OCI-LY3 (cell line): ENCODE data around the gene ANKRD2.

Experiments used
- EZH2phosphoT487 ChIP-seq: fragments of 200-600 bp; shearing (Covaris generic); IDR thresholded peaks from 2 replicates; pipeline ENCODE4 v1.6.1; 2018; ENCODE audit warnings: antibody characterized with exemption, mixed run types, low read depth
- TF ChIP-seq, protein P1 (sequence below): fragments of 200-600, 300-600 bp; sonication (generic); IDR thresholded peaks from 2 replicates; pipeline ENCODE4 v1.5.1; 2014; ENCODE audit warnings: antibody characterized with exemption, low read length, low read depth

DNA sequence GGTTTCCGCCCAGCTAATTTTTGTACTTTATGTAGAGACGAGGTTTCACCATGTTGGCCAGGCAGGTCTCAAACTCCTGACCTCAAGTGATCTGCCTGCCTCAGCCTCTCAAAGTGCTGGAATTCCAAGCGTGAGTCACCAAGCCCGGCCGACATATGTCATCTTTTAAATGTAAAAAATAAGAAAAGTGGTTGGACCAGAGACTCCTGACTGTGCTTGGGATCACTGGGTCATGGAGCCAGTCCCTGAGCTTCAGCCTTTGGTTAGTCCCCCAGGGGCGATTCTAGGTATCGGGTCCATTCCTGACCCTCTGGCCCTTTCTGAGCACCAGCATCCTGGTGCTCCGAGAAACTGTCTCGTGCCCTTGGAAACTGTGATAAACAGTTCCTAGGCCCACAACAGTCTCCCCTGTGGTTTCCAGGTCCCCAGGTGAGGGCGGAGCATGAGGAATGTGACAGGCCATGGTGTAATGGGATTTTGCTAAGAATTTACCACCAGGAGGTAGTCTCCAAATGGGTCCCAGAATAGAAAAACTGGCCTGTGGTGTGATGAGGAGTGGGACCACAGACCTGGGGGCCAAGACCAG lies 41.1 kb upstream of the ANKRD2 start:
- TF ChIP-seq, protein P1, sequence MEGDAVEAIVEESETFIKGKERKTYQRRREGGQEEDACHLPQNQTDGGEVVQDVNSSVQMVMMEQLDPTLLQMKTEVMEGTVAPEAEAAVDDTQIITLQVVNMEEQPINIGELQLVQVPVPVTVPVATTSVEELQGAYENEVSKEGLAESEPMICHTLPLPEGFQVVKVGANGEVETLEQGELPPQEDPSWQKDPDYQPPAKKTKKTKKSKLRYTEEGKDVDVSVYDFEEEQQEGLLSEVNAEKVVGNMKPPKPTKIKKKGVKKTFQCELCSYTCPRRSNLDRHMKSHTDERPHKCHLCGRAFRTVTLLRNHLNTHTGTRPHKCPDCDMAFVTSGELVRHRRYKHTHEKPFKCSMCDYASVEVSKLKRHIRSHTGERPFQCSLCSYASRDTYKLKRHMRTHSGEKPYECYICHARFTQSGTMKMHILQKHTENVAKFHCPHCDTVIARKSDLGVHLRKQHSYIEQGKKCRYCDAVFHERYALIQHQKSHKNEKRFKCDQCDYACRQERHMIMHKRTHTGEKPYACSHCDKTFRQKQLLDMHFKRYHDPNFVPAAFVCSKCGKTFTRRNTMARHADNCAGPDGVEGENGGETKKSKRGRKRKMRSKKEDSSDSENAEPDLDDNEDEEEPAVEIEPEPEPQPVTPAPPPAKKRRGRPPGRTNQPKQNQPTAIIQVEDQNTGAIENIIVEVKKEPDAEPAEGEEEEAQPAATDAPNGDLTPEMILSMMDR: no peak
- no peak for TF ChIP-seq EZH2phosphoT487
